ENCODE data around the gene RGS17.

DNA sequence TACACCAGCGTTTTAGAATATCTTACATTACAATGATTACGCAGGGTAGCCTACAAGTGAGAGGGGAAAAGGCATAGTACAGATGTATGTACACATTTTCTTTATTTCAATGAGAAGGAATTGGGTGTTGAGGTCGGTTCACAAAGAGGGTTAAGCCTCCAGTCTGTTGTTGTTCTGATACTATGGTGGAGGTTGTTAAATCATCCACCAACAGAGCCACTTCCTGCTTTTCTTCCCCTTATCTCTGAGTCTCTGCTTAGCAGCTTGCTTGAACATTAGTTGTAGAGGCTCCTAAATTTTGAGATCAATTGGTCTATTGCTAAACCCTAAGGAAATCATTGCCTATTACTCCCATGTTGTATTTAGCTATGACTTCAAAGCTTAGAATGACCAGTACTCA is 7.3 kb downstream of the RGS17 start:
- TF ChIP-seq, protein P1, sequence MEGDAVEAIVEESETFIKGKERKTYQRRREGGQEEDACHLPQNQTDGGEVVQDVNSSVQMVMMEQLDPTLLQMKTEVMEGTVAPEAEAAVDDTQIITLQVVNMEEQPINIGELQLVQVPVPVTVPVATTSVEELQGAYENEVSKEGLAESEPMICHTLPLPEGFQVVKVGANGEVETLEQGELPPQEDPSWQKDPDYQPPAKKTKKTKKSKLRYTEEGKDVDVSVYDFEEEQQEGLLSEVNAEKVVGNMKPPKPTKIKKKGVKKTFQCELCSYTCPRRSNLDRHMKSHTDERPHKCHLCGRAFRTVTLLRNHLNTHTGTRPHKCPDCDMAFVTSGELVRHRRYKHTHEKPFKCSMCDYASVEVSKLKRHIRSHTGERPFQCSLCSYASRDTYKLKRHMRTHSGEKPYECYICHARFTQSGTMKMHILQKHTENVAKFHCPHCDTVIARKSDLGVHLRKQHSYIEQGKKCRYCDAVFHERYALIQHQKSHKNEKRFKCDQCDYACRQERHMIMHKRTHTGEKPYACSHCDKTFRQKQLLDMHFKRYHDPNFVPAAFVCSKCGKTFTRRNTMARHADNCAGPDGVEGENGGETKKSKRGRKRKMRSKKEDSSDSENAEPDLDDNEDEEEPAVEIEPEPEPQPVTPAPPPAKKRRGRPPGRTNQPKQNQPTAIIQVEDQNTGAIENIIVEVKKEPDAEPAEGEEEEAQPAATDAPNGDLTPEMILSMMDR (IDR thresholded peaks at IDR 0.05) = no peak
- no peak for TF ChIP-seq EZH2phosphoT487 (IDR thresholded peaks at IDR 0.05)
